H1 (cell line): ENCODE measurements around the gene SPATA6L.

Source experiments
- CTCF ChIP-seq, 3 experiments: IDR thresholded peaks; 1 replicate in 2 of 3; 2 replicates in 1 of 3; pipeline versions ENCODE4 v1.5.1 to v1.6.1; 2011; ENCODE audit warnings: low read length in 3 of 3, mild to moderate bottlenecking in 3 of 3, inconsistent platforms in 2 of 3, low read depth in 1 of 3, moderate library complexity in 1 of 3; ENCODE audit not compliant: insufficient read depth in 1 of 3; ENCODE audit errors: control extremely low read depth in 1 of 3
- EZH2 ChIP-seq: fragments of 200-600 bp; sonication (generic); IDR thresholded peaks from 2 replicates; pipeline ENCODE4 v1.7.1; 2012; ENCODE audit warnings: low read depth, mild to moderate bottlenecking, moderate library complexity, low read length, inconsistent platforms; ENCODE audit not compliant: severe bottlenecking
- FOSL1 ChIP-seq: IDR thresholded peaks from 2 replicates; pipeline ENCODE4 v1.6.1; 2011; ENCODE audit warnings: mild to moderate bottlenecking, low read depth, low read length, moderate library complexity; ENCODE audit not compliant: insufficient read depth
- GTF2F1 ChIP-seq: IDR thresholded peaks from 2 replicates; pipeline ENCODE4 v1.6.1; 2012; ENCODE audit warnings: low read depth, low read length, improper control_type of control experiment, borderline replicate concordance
- HDAC2 ChIP-seq, 2 experiments: fragments of 300-600 bp in 1 of 2; sonication (generic) in 1 of 2; IDR thresholded peaks; 2 replicates each; pipeline ENCODE4 v1.6.1; 2011 to 2012; ENCODE audit warnings: low read depth in 2 of 2, low read length in 2 of 2, mild to moderate bottlenecking in 2 of 2, moderate library complexity in 2 of 2, borderline replicate concordance in 1 of 2, inconsistent platforms in 1 of 2
- JUN ChIP-seq: IDR thresholded peaks from 2 replicates; pipeline ENCODE4 v1.6.1; 2011; ENCODE audit warnings: low read depth, mild to moderate bottlenecking, improper control_type of control experiment, low read length
- RAD21 ChIP-seq, 2 experiments: IDR thresholded peaks in 1 of 2; conservative IDR thresholded peaks in 1 of 2; 2 replicates each; pipeline ENCODE4 v1.6.1; 2011; ENCODE audit warnings: low read depth in 2 of 2, low read length in 2 of 2, improper control_type of control experiment in 1 of 2, inconsistent platforms in 1 of 2, mild to moderate bottlenecking in 1 of 2, moderate library complexity in 1 of 2
- SIX5 ChIP-seq: IDR thresholded peaks from 2 replicates; pipeline ENCODE4 v1.6.1; 2011; ENCODE audit warnings: mild to moderate bottlenecking, low read depth, low read length
- YY1 ChIP-seq: IDR thresholded peaks from 2 replicates; pipeline ENCODE4 v1.6.1; 2011; ENCODE audit warnings: low read depth, mild to moderate bottlenecking, low read length
- ZNF274 ChIP-seq: IDR thresholded peaks from 2 replicates; pipeline ENCODE4 v1.7.0; 2012; ENCODE audit warnings: low read length, borderline replicate concordance; ENCODE audit errors: extremely low read depth

GRCh38 chr9:4558371-4558998, 107.8 kb downstream of the SPATA6L start:
- TF ChIP-seq CTCF (IDR thresholded peaks at IDR 0.05; ENCODE audit: control extremely low read depth in 1 of 3, insufficient read depth in 1 of 3, low read depth in 1 of 3, low read length in 3 of 3): no peak
- no peak for TF ChIP-seq SIX5
- no peak for TF ChIP-seq JUN
- no peak for TF ChIP-seq EZH2
- no peak for TF ChIP-seq HDAC2 (IDR thresholded peaks at IDR 0.05; ENCODE audit: borderline replicate concordance in 1 of 2, low read depth in 2 of 2, low read length in 2 of 2)
- TF ChIP-seq ZNF274: no peak
- TF ChIP-seq RAD21 (IDR thresholded peaks at IDR 0.05 in 1 of 2, conservative IDR thresholded peaks at IDR 0.05 in 1 of 2; ENCODE audit: low read depth in 2 of 2, low read length in 2 of 2): no peak
- no peak for TF ChIP-seq FOSL1
- no peak for TF ChIP-seq YY1
- TF ChIP-seq GTF2F1: no peak
